Fibroblast of lung (primary cell): ENCODE results near the gene RAB40A.

Source experiments
- EZH2 ChIP-seq: IDR thresholded peaks from 2 replicates; pipeline ENCODE4 v1.5.1; 2012; ENCODE audit warnings: low read length, control low read depth, mild to moderate bottlenecking; ENCODE audit errors: missing control alignments
- TF ChIP-seq, protein P1 (sequence below), 2 donors: IDR thresholded peaks in 1 of 2; conservative IDR thresholded peaks in 1 of 2; 1 replicate in 1 of 2; 2 replicates in 1 of 2; pipeline ENCODE4 v1.5.1; 2011 to 2012; ENCODE audit warnings: low read length in 2 of 2, control low read depth in 1 of 2, inconsistent platforms in 1 of 2, low read depth in 1 of 2, mild to moderate bottlenecking in 1 of 2

DNA sequence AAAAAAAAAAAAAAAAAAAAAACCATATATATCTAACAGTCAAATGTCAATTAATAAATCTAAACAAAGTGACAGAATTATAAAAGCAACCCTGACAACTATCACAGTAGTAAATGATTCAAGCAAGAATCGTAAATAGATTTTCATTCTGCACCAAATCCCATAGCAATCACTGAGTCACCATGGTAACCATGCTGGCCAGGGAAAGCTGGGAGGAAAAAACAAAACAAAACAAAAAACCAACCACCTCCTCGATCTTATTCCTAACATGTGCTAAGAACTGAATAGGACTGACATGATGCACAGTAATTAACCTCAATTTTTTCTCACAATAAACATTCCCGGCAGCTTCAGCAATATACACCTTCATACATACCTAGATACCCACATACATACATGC is 30.6 kb upstream of the RAB40A start:
- TF ChIP-seq EZH2 = no peak
- TF ChIP-seq, protein P1, sequence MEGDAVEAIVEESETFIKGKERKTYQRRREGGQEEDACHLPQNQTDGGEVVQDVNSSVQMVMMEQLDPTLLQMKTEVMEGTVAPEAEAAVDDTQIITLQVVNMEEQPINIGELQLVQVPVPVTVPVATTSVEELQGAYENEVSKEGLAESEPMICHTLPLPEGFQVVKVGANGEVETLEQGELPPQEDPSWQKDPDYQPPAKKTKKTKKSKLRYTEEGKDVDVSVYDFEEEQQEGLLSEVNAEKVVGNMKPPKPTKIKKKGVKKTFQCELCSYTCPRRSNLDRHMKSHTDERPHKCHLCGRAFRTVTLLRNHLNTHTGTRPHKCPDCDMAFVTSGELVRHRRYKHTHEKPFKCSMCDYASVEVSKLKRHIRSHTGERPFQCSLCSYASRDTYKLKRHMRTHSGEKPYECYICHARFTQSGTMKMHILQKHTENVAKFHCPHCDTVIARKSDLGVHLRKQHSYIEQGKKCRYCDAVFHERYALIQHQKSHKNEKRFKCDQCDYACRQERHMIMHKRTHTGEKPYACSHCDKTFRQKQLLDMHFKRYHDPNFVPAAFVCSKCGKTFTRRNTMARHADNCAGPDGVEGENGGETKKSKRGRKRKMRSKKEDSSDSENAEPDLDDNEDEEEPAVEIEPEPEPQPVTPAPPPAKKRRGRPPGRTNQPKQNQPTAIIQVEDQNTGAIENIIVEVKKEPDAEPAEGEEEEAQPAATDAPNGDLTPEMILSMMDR (conservative IDR thresholded peaks at IDR 0.05 in 1 of 2, IDR thresholded peaks at IDR 0.05 in 1 of 2; ENCODE audit: low read depth in 1 of 2, low read length in 2 of 2) = no peak
